GM23338 (cell line): ENCODE measurements around the gene HOXA9. TPM values are rescaled to one million over a fixed set of nuclear protein-coding genes. Genes with fewer than 3 reads are reported as not detected.
A peak's percentile ranks its signal among the peaks of the same experiment; 100 is the strongest.

ENCODE experiments used
- ATAC-seq: fragments of 200-7000 bp; cut with Tn5 transposase; 3 replicates; pipeline ENCODE4 v1.9.1; 2020
- DNase-seq: peaks from one replicate; pipeline ENCODE4 v3.0.0-alpha.2; 2015; ENCODE audit warnings: low spot score
- H2AFZ ChIP-seq: fragments of 200-600 bp; sonication (generic); 2 replicates; pipeline ENCODE4 v1.8.0; 2016; ENCODE audit warnings: antibody characterized with exemption, mild to moderate bottlenecking, moderate library complexity
- H3F3A ChIP-seq: fragments of 200-600 bp; sonication (generic); replicated peaks from 2 replicates; pipeline ENCODE4 v1.8.0; 2017; ENCODE audit warnings: antibody characterized with exemption, mixed run types, low read depth
- H3K27ac ChIP-seq: fragments of 200-600 bp; sonication (generic); 2 replicates; pipeline ENCODE4 v1.6.1; 2016; ENCODE audit warnings: low read depth
- H3K27me3 ChIP-seq: fragments of 200-600 bp; sonication (generic); 2 replicates; pipeline ENCODE4 v1.8.0; 2016; ENCODE audit warnings: mild to moderate bottlenecking, mixed run types, moderate library complexity; ENCODE audit not compliant: insufficient read depth
- H3K36me3 ChIP-seq: fragments of 200-600 bp; sonication (generic); 2 replicates; pipeline ENCODE4 v1.8.0; 2016; ENCODE audit warnings: mild to moderate bottlenecking; ENCODE audit not compliant: insufficient read depth
- H3K4me1 ChIP-seq: fragments of 200-600 bp; sonication (generic); 2 replicates; pipeline ENCODE4 v1.8.0; 2016; ENCODE audit warnings: mild to moderate bottlenecking, moderate library complexity; ENCODE audit not compliant: insufficient read depth
- H3K4me2 ChIP-seq: fragments of 200-600 bp; sonication (generic); 2 replicates; pipeline ENCODE4 v1.7.1; 2017; ENCODE audit warnings: mixed run types
- H3K4me3 ChIP-seq: fragments of 200-600 bp; sonication (generic); 2 replicates; pipeline ENCODE4 v1.6.1; 2016; ENCODE audit warnings: mixed run types
- H3K79me2 ChIP-seq: fragments of 200-600 bp; sonication (generic); replicated peaks from 2 replicates; pipeline ENCODE4 v1.8.0; 2017; ENCODE audit warnings: mild to moderate bottlenecking; ENCODE audit not compliant: insufficient read depth
- H3K9me2 ChIP-seq: fragments of 200-600 bp; sonication (generic); 2 replicates; pipeline ENCODE4 v1.8.0; 2017; ENCODE audit not compliant: insufficient read depth
- H4K20me1 ChIP-seq: fragments of 200-600 bp; sonication (generic); replicated peaks from 2 replicates; pipeline ENCODE4 v1.8.0; 2017; ENCODE audit warnings: mild to moderate bottlenecking; ENCODE audit not compliant: insufficient read depth
- H3K27ac Mint-ChIP-seq: 2 replicates; pipeline ENCODE4 v1.8.0; 2020; ENCODE audit warnings: inconsistent platforms, mild to moderate bottlenecking, moderate library complexity, mixed read lengths
- H3K27me3 Mint-ChIP-seq: 3 replicates; pipeline ENCODE4 v1.8.0; 2022; ENCODE audit warnings: low read depth, mild to moderate bottlenecking, moderate library complexity, mixed read lengths, inconsistent platforms; ENCODE audit not compliant: insufficient read depth, poor library complexity
- H3K36me3 Mint-ChIP-seq: 3 replicates; pipeline ENCODE4 v1.8.0; 2021; ENCODE audit warnings: low read depth, mild to moderate bottlenecking, inconsistent platforms, moderate library complexity, mixed read lengths
- H3K4me1 Mint-ChIP-seq: 3 replicates; pipeline ENCODE4 v1.8.0; 2020; ENCODE audit warnings: mild to moderate bottlenecking, inconsistent platforms, mixed read lengths
- H3K4me3 Mint-ChIP-seq: 3 replicates; pipeline ENCODE4 v1.8.0; 2021; ENCODE audit warnings: moderate library complexity, mild to moderate bottlenecking, inconsistent platforms, mixed read lengths
- H3K9me3 Mint-ChIP-seq: 3 replicates; pipeline ENCODE4 v1.8.0; 2020; ENCODE audit warnings: moderate library complexity, mild to moderate bottlenecking, inconsistent platforms, mixed read lengths
- EZH2 ChIP-seq: fragments of 200-600 bp; sonication (generic); IDR thresholded peaks from one replicate; pipeline ENCODE4 v1.8.0; 2017; ENCODE audit warnings: antibody characterized with exemption, mild to moderate bottlenecking, low read depth; ENCODE audit not compliant: unreplicated experiment
- EZH2phosphoT487 ChIP-seq: fragments of 200-600 bp; sonication (generic); IDR thresholded peaks from one replicate; pipeline ENCODE4 v1.8.1; 2018; ENCODE audit warnings: antibody characterized with exemption; ENCODE audit not compliant: unreplicated experiment
- JUNB ChIP-seq: IDR thresholded peaks from one replicate; pipeline ENCODE4 v1.6.1; 2016; ENCODE audit warnings: antibody characterized with exemption; ENCODE audit not compliant: unreplicated experiment
- POLR2AphosphoS5 ChIP-seq: IDR thresholded peaks from 2 replicates; pipeline ENCODE4 v1.6.1; 2016; ENCODE audit warnings: antibody characterized with exemption, low read depth
- ZNF114 ChIP-seq: fragments of 250-450 bp; sonication (Bioruptor Pico); IDR thresholded peaks from 2 replicates; pipeline ENCODE4 v1.5.0; 2020; ENCODE audit warnings: mild to moderate bottlenecking, moderate library complexity
- polyA plus RNA-seq: library from polyadenylated mRNA; unstranded; fragments of >200 nt; fragmentation: Nextera tagmentation; extraction: Ambion mirVana; gene quantifications from 2 replicates; pipeline ENCODE4 v1.2.1, GENCODE V29; 2016
- total RNA-seq: library from RNA; depleted of rRNA; stranded (reverse); fragments of >200 nt; shearing (Covaris generic); gene quantifications from 2 replicates; pipeline ENCODE4 v1.2.3, GENCODE V29; 2014

Gene HOXA9
- total and polyA plus RNA-seq, 2 experiments from 2014 or later = not detected

DNA sequence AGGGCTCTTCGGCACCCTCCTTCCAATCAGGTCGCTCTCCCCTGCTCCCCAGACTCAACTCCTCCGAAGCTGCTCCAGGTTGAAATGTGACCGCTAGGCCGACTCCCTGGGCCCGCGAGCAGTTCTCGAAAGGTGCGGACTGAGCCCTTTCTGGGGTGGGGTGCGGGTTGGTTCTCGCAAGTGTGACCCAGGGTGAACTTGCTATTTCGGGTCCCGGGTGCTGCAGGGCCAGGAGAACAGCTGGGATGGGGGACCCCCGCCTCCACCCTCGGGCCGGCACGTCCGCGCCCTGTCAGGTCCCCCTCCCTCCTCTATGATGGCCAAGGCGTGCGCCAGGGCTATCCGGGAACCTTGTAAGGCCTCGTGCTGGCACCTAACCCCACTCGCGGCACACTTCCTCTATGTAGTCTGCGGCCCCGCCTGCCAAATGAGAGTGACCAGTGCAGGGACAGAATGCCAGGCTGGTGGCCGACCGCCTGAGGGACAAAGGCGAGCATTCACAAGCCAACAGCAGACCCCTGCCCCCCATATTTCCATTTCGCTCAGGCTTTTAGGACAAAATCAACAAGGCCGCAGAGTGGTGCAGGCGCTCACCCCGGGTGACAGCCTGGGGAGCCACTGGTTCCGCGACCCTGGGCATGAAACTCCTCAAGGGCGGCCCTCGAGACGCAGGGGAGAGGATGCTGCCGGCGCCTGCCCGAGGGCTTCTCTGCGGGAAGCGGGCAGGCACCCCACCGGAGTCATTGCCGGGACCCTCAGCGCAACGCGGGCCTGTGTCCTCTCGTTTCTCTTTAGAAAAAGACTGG, 48.3 kb upstream of the HOXA9 start:
- ATAC-seq (peak; percentile 36), DNase-seq (peak; percentile 69)
- H3K27ac ChIP-seq = no peak overlapping the region
- H3F3A ChIP-seq = peaks cover 34% of the 10 kb centered on the region
- Mint-ChIP-seq H3K27me3 (peaks cover 100% of the 10 kb centered on the region), H3K36me3 (no peaks in the 10 kb centered on the region), H3K4me3 (peak overlapping the region; percentile 62), H3K9me3 (no peaks in the 10 kb centered on the region; the same call in 2 of the 3 replicates), H3K4me1 (peaks cover 24% of the 10 kb centered on the region), H3K27ac (no peak overlapping the region)
- TF ChIP-seq EZH2phosphoT487 (peak; percentile 37), EZH2 (peak; percentile 32), ZNF114 (CRISPR knock-in tag) (no peak)
- peaks cover 100% of the 10 kb centered on the region for H3K27me3 ChIP-seq
- no peaks in the 10 kb centered on the region for H3K79me2 ChIP-seq
- H3K4me2 ChIP-seq = peak overlapping the region; percentile 64
- H2AFZ ChIP-seq = peak overlapping the region; percentile 10; the same call in 1 of the 2 replicates
- peaks cover 47% of the 10 kb centered on the region for H3K4me1 ChIP-seq
- no peaks in the 10 kb centered on the region for H3K9me2 ChIP-seq
- H3K4me3 ChIP-seq = peak overlapping the region; percentile 50
- H4K20me1 ChIP-seq = peaks cover 44% of the 10 kb centered on the region
- H3K36me3 ChIP-seq = no peaks in the 10 kb centered on the region

GRCh38 chr7:27212497-27213432, 47.4 kb upstream of the HOXA9 start:
- Histone ChIP-seq H3K27ac (no peak overlapping the region), H4K20me1 (peaks cover 44% of the 10 kb centered on the region), H3F3A (peaks cover 40% of the 10 kb centered on the region), H3K4me1 (peaks cover 47% of the 10 kb centered on the region), H3K27me3 (peaks cover 100% of the 10 kb centered on the region), H3K4me3 (peak overlapping the region; percentile 50), H3K79me2 (no peaks in the 10 kb centered on the region), H2AFZ (0 out of 2 replicates have a peak overlapping the region, but pooled peaks have one; percentile 10), H3K9me2 (no peaks in the 10 kb centered on the region), H3K4me2 (peak overlapping the region; percentile 64), H3K36me3 (no peaks in the 10 kb centered on the region)
- TF ChIP-seq EZH2 (peak; percentile 96), EZH2phosphoT487 (peak; percentile 71), POLR2AphosphoS5 (no peak)
- no peaks in the 10 kb centered on the region; the same call in 2 of the 3 replicates for H3K9me3 Mint-ChIP-seq
- peaks cover 100% of the 10 kb centered on the region for H3K27me3 Mint-ChIP-seq
- H3K4me1 Mint-ChIP-seq = peaks cover 24% of the 10 kb centered on the region
- H3K36me3 Mint-ChIP-seq = no peaks in the 10 kb centered on the region
- DNase-seq = peak; percentile 44
- peak overlapping the region; percentile 23; the same call in 2 of the 3 replicates for H3K4me3 Mint-ChIP-seq
- ATAC-seq = peak; percentile 13
- H3K27ac Mint-ChIP-seq = no peak overlapping the region

DNA sequence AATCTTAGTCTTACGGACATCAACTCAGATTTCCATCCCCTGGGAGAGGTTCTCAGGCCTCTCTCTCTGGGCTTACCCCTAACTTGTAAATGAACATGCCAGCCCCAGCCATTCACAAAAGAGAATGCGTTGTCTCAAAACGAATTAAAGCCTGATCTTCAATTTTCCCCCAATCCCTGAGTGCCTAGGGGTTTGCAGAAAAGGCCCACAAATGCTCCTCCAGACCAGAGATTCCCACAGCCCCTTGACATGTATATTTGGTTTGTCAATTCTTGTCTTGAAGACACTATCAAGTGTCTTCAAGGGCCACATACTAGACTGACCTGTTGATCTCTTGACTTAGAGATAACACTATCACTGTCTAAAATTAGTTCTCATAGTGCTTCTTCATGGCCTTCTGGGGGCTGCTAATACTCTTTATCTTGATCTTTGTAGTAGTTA, 46.4 kb upstream of the HOXA9 start:
- Mint-ChIP-seq H3K27ac (no peak overlapping the region), H3K36me3 (no peaks in the 10 kb centered on the region), H3K27me3 (peaks cover 100% of the 10 kb centered on the region), H3K4me1 (peaks cover 24% of the 10 kb centered on the region), H3K9me3 (no peaks in the 10 kb centered on the region; the same call in 2 of the 3 replicates), H3K4me3 (no peak overlapping the region)
- Histone ChIP-seq H3K27me3 (peaks cover 100% of the 10 kb centered on the region), H3K4me2 (no peak overlapping the region), H3K9me2 (no peaks in the 10 kb centered on the region), H3K4me1 (peaks cover 47% of the 10 kb centered on the region), H4K20me1 (peaks cover 44% of the 10 kb centered on the region), H3K36me3 (no peaks in the 10 kb centered on the region), H3F3A (peaks cover 41% of the 10 kb centered on the region), H3K4me3 (no peak overlapping the region), H3K79me2 (no peaks in the 10 kb centered on the region), H3K27ac (no peak overlapping the region), H2AFZ (no peak overlapping the region)
- ATAC-seq = no peak
- DNase-seq = no peak
- TF ChIP-seq JUNB (no peak), EZH2 (peak; percentile 23)
